Ishikawa (cell line): ENCODE measurements around the gene TINCR.

Source experiments
- CEBPB ChIP-seq: IDR thresholded peaks from 2 replicates; pipeline ENCODE4 v1.6.1; 2012
- CREB1 ChIP-seq: IDR thresholded peaks from 2 replicates; pipeline ENCODE4 v1.6.1; 2012; ENCODE audit warnings: low read depth
- EGR1 ChIP-seq: IDR thresholded peaks from 2 replicates; pipeline ENCODE4 v1.6.1; 2012
- EP300 ChIP-seq: IDR thresholded peaks from 2 replicates; pipeline ENCODE4 v1.6.1; 2012; ENCODE audit warnings: borderline replicate concordance
- FOXM1 ChIP-seq: IDR thresholded peaks from 2 replicates; pipeline ENCODE4 v1.6.1; 2012; ENCODE audit warnings: low read depth, borderline replicate concordance
- NFIC ChIP-seq: IDR thresholded peaks from 2 replicates; pipeline ENCODE4 v1.6.1; 2012
- RAD21 ChIP-seq: IDR thresholded peaks from 2 replicates; pipeline ENCODE4 v1.6.1; 2012; ENCODE audit warnings: low read depth
- TAF1 ChIP-seq: IDR thresholded peaks from 2 replicates; pipeline ENCODE4 v1.6.1; 2012; ENCODE audit warnings: low read depth, mild to moderate bottlenecking
- TCF12 ChIP-seq: IDR thresholded peaks from 2 replicates; pipeline ENCODE4 v1.6.1; 2012; ENCODE audit warnings: low read depth
- TEAD4 ChIP-seq: IDR thresholded peaks from 2 replicates; pipeline ENCODE4 v1.6.1; 2012
- USF1 ChIP-seq: IDR thresholded peaks from 2 replicates; pipeline ENCODE4 v1.6.1; 2012
- YY1 ChIP-seq: IDR thresholded peaks from 2 replicates; pipeline ENCODE4 v1.6.1; 2012; ENCODE audit warnings: low read depth
- ZBTB7A ChIP-seq: IDR thresholded peaks from 2 replicates; pipeline ENCODE4 v1.6.1; 2012; ENCODE audit warnings: low read depth
- TF ChIP-seq, protein P1 (sequence below): IDR thresholded peaks from 2 replicates; pipeline ENCODE4 v1.6.1; 2012; ENCODE audit warnings: low read depth, mild to moderate bottlenecking
- TF ChIP-seq, protein P2 (sequence below): IDR thresholded peaks from 2 replicates; pipeline ENCODE4 v1.6.1; 2012

TINCR gene

GRCh38 chr19:5540208-5540607, 27.5 kb downstream of the TINCR start:
- TF ChIP-seq CEBPB (no peak), USF1 (no peak), RAD21 (no peak), TCF12 (no peak), ZBTB7A (no peak), TEAD4 (no peak), CREB1 (no peak), EP300 (no peak), YY1 (no peak), NFIC (no peak), TAF1 (no peak), FOXM1 (no peak), EGR1 (no peak)
- TF ChIP-seq, protein P1, sequence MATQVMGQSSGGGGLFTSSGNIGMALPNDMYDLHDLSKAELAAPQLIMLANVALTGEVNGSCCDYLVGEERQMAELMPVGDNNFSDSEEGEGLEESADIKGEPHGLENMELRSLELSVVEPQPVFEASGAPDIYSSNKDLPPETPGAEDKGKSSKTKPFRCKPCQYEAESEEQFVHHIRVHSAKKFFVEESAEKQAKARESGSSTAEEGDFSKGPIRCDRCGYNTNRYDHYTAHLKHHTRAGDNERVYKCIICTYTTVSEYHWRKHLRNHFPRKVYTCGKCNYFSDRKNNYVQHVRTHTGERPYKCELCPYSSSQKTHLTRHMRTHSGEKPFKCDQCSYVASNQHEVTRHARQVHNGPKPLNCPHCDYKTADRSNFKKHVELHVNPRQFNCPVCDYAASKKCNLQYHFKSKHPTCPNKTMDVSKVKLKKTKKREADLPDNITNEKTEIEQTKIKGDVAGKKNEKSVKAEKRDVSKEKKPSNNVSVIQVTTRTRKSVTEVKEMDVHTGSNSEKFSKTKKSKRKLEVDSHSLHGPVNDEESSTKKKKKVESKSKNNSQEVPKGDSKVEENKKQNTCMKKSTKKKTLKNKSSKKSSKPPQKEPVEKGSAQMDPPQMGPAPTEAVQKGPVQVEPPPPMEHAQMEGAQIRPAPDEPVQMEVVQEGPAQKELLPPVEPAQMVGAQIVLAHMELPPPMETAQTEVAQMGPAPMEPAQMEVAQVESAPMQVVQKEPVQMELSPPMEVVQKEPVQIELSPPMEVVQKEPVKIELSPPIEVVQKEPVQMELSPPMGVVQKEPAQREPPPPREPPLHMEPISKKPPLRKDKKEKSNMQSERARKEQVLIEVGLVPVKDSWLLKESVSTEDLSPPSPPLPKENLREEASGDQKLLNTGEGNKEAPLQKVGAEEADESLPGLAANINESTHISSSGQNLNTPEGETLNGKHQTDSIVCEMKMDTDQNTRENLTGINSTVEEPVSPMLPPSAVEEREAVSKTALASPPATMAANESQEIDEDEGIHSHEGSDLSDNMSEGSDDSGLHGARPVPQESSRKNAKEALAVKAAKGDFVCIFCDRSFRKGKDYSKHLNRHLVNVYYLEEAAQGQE = no peak
- TF ChIP-seq, protein P2, sequence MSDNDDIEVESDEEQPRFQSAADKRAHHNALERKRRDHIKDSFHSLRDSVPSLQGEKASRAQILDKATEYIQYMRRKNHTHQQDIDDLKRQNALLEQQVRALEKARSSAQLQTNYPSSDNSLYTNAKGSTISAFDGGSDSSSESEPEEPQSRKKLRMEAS = no peak

- TF ChIP-seq, protein P2 = no peak
- TF ChIP-seq YY1 (no peak), CREB1 (no peak)
Observed at GRCh38 chr19:5537870-5538269, 29.9 kb downstream of the TINCR start.

- TF ChIP-seq USF1 = no peak
- TF ChIP-seq NFIC = no peak
- TF ChIP-seq TCF12 = no peak
- TF ChIP-seq EP300 = no peak
- TF ChIP-seq, protein P1 = no peak
- no peak for TF ChIP-seq YY1
- no peak for TF ChIP-seq EGR1
- no peak for TF ChIP-seq ZBTB7A
- TF ChIP-seq TAF1 = no peak
- no peak for TF ChIP-seq CEBPB
- TF ChIP-seq FOXM1 = no peak
- TF ChIP-seq, protein P2 = no peak
- TF ChIP-seq RAD21 = no peak
- TF ChIP-seq TEAD4 = no peak
Observed at GRCh38 chr19:5536337-5536894, 31.3 kb downstream of the TINCR start.

DNA sequence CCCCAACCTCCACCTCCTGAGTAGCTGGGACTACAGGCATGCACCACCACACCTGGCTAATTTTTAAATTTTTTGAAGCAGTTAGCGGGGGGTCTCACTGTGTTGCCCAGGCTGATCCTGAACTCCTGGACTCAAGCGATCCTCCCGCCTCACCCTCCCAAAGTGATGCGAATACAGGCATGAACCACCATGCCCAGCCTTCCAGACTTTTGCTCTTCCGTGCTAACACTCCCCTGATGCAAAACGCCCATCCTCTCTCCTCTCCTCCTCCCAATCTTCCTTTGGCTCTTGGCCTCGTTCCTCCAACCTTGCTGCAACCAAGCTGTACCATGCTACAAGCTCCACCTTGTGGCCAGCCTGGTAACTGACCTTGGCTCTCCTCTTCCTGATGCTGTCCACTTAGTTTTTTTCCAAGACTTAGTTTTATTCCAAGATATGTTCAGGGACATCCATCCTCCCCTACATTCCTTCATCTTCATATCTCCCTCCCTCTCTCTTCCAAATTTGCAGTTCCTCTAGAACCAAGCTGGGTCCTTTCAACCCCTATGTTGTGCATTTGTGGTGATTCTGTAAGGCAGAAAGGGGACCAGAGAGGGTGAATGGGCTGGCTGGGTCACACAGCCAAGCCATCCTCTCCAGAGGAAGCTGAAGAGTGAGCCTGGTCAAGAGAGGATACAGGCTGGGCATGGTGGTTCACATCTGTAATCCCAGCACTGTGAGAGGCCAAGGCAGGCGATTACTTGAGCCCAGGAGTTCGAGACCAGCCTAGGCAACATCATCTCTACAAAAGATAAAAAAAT, 32.8 kb downstream of the TINCR start:
- TF ChIP-seq CREB1 = no peak
- TF ChIP-seq, protein P2 = no peak
- TF ChIP-seq TCF12 = no peak
- no peak for TF ChIP-seq TAF1
- TF ChIP-seq USF1 = no peak
- no peak for TF ChIP-seq FOXM1
- no peak for TF ChIP-seq NFIC
- TF ChIP-seq CEBPB = no peak
- no peak for TF ChIP-seq EP300

DNA sequence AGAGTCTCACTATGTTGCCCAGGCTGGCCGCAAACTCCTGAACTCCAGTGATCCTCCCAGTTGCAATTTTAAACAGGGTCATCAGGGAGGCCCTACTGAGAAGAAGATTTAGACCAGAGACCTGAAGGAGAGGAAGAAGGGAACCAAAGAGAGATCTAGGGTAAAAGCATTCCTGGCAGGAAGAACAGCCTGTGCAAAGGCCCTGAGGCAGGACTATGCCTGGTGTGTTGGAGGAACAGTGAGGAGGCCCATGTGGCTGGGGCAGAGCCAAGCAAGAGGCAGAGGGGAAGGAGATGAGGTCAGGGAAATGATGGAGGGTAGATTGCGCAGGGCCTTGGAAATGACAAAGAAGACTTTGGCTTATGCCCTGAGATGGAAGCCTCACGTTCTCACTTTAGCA, 34.5 kb downstream of the TINCR start:
- TF ChIP-seq CREB1 = no peak
- no peak for TF ChIP-seq TAF1
- TF ChIP-seq EP300 = no peak
- TF ChIP-seq FOXM1 = no peak
- no peak for TF ChIP-seq RAD21
- TF ChIP-seq CEBPB = no peak
- TF ChIP-seq TCF12 = no peak
